SU-DHL-6 (cell line): ENCODE measurements around the gene COL21A1.

Experiments
- H2AFZ ChIP-seq: fragments of 200-600 bp; sonication (generic); 2 replicates; pipeline ENCODE4 v1.6.1; 2014; ENCODE audit warnings: low read depth, mild to moderate bottlenecking, moderate library complexity, mixed read lengths, antibody characterized with exemption, low read length; ENCODE audit not compliant: severe bottlenecking
- H3F3A ChIP-seq: fragments of 200-600 bp; shearing (Covaris generic); 2 replicates; pipeline ENCODE4 v1.6.0; 2016; ENCODE audit warnings: antibody characterized with exemption, mild to moderate bottlenecking; ENCODE audit not compliant: insufficient read depth
- H3K27ac ChIP-seq: fragments of 200-600 bp; sonication (generic); 2 replicates; pipeline ENCODE4 v1.5.1; 2016; ENCODE audit warnings: low read depth, mild to moderate bottlenecking, low read length, moderate library complexity, mixed read lengths
- H3K27me3 ChIP-seq: fragments of 200-600 bp; sonication (generic), shearing (Covaris generic); 2 replicates; pipeline ENCODE4 v1.6.0; 2014; ENCODE audit warnings: mild to moderate bottlenecking, low read length
- H3K36me3 ChIP-seq: fragments of 200-600 bp; sonication (generic); 2 replicates; pipeline ENCODE4 v1.6.1; 2014; ENCODE audit warnings: mild to moderate bottlenecking, low read length, mixed read lengths
- H3K4me2 ChIP-seq: fragments of 300-600, 200-600 bp; shearing (Covaris generic), sonication (generic); 2 replicates; pipeline ENCODE4 v1.6.0; 2014; ENCODE audit warnings: low read length, low read depth, mild to moderate bottlenecking; ENCODE audit not compliant: poor library complexity, severe bottlenecking
- H3K4me3 ChIP-seq: fragments of 200-600 bp; sonication (generic); 2 replicates; pipeline ENCODE4 v1.5.1; 2014; ENCODE audit warnings: antibody characterized with exemption, low read length, mild to moderate bottlenecking, mixed read lengths; ENCODE audit not compliant: insufficient read depth, poor library complexity, severe bottlenecking
- H3K79me2 ChIP-seq: fragments of 200-600 bp; sonication (generic); 2 replicates; pipeline ENCODE4 v1.6.1; 2014; ENCODE audit warnings: mild to moderate bottlenecking, low read length, moderate library complexity; ENCODE audit not compliant: insufficient read depth
- H3K9ac ChIP-seq: fragments of 200-600 bp; sonication (generic); 2 replicates; pipeline ENCODE4 v1.7.0; 2014; ENCODE audit warnings: mild to moderate bottlenecking, low read length
- H3K9me2 ChIP-seq: fragments of 200-600 bp; sonication (generic); replicated peaks from 2 replicates; pipeline ENCODE4 v1.6.1; 2014; ENCODE audit warnings: low read length; ENCODE audit not compliant: insufficient read depth
- H3K9me3 ChIP-seq: fragments of 200-600 bp; sonication (generic); 2 replicates; pipeline ENCODE4 v1.6.1; 2014; ENCODE audit warnings: low read length, mixed read lengths; ENCODE audit not compliant: insufficient read depth
- H4K20me1 ChIP-seq: fragments of 200-600 bp; sonication (generic); 2 replicates; pipeline ENCODE4 v1.6.1; 2014; ENCODE audit warnings: low read depth, mild to moderate bottlenecking, antibody characterized with exemption, low read length, moderate library complexity, mixed read lengths
- EZH2phosphoT487 ChIP-seq: fragments of 200-600 bp; sonication (generic), shearing (Covaris generic); conservative IDR thresholded peaks from 2 replicates; pipeline ENCODE4 v1.6.1; 2018; ENCODE audit warnings: mild to moderate bottlenecking, antibody characterized with exemption, low read length, moderate library complexity, mixed read lengths
- TF ChIP-seq, protein P1 (sequence below): fragments of 200-600 bp; sonication (generic); IDR thresholded peaks from one replicate; pipeline ENCODE4 v1.5.1; 2017; ENCODE audit warnings: antibody characterized with exemption, mild to moderate bottlenecking, low read length, moderate library complexity; ENCODE audit not compliant: insufficient read depth, poor library complexity, severe bottlenecking

Gene COL21A1

DNA sequence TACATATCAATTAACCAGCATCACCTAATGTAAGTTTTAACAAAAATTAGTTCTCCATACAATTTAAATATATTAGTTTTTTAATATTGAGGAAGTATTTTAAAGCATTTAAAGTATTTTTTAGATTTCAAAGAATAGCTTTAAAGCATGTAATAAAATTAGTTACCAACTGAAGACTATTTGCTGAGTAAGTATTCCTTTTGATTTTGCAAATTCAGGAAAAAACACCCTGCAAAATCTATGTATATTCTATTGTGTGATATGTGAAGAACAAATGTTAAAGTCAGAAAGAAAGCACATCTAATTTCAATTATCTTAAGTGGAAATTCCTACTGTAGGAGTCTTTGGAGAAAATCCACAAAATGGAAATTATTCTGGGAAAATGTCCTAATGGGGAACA lies 107.3 kb downstream of the COL21A1 start:
- no peaks in the 10 kb centered on the region for H3K27me3 ChIP-seq
- 0 out of 2 replicates have a peak, but pooled peaks cover 5% of the 10 kb centered on the region for H3K9me3 ChIP-seq
- no peaks in the 10 kb centered on the region for H3K9me2 ChIP-seq
- no peaks in the 10 kb centered on the region for H3F3A ChIP-seq
- no peaks in the 10 kb centered on the region for H3K79me2 ChIP-seq
- no peak overlapping the region for H2AFZ ChIP-seq
- TF ChIP-seq, protein P1, sequence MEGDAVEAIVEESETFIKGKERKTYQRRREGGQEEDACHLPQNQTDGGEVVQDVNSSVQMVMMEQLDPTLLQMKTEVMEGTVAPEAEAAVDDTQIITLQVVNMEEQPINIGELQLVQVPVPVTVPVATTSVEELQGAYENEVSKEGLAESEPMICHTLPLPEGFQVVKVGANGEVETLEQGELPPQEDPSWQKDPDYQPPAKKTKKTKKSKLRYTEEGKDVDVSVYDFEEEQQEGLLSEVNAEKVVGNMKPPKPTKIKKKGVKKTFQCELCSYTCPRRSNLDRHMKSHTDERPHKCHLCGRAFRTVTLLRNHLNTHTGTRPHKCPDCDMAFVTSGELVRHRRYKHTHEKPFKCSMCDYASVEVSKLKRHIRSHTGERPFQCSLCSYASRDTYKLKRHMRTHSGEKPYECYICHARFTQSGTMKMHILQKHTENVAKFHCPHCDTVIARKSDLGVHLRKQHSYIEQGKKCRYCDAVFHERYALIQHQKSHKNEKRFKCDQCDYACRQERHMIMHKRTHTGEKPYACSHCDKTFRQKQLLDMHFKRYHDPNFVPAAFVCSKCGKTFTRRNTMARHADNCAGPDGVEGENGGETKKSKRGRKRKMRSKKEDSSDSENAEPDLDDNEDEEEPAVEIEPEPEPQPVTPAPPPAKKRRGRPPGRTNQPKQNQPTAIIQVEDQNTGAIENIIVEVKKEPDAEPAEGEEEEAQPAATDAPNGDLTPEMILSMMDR, result no peak
- TF ChIP-seq EZH2phosphoT487, result no peak
- H3K36me3 ChIP-seq, result no peaks in the 10 kb centered on the region
- H3K27ac ChIP-seq, result no peak overlapping the region
- no peak overlapping the region for H3K9ac ChIP-seq
- no peak overlapping the region for H3K4me2 ChIP-seq
- H3K4me3 ChIP-seq, result no peak overlapping the region
- no peaks in the 10 kb centered on the region for H4K20me1 ChIP-seq

DNA sequence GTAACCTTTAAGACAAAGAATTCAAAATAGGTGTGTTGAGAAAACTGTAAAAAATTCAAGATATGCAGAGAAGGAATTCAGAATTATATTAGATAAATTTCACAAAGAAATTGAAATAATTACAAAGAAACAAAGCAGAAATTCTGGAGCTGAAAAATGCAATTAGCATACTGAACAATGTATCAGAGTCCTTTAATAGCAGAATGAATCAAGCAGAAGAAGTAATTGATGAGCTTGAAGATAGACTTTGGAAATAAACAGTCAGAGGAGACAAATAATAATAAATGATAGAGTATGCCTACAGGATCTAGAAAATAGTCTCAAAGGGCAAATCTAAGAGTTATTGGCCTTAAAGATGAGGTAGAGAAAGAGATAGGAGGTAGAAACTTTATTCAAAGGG lies 131.7 kb downstream of the COL21A1 start:
- TF ChIP-seq, protein P1, result no peak
- no peak for TF ChIP-seq EZH2phosphoT487
- no peaks in the 10 kb centered on the region for H3K9me2 ChIP-seq
- H3F3A ChIP-seq, result no peaks in the 10 kb centered on the region
- no peaks in the 10 kb centered on the region for H3K27me3 ChIP-seq
- no peaks in the 10 kb centered on the region for H3K36me3 ChIP-seq
- H3K4me2 ChIP-seq, result no peak overlapping the region
- no peak overlapping the region for H2AFZ ChIP-seq
- no peaks in the 10 kb centered on the region; the same call in 1 of the 2 replicates for H3K9me3 ChIP-seq
- H3K79me2 ChIP-seq, result no peaks in the 10 kb centered on the region
- peaks cover 3% of the 10 kb centered on the region; the same call in 1 of the 2 replicates for H4K20me1 ChIP-seq
- H3K27ac ChIP-seq, result no peak overlapping the region
- no peak overlapping the region for H3K9ac ChIP-seq
- H3K4me3 ChIP-seq, result no peak overlapping the region

DNA sequence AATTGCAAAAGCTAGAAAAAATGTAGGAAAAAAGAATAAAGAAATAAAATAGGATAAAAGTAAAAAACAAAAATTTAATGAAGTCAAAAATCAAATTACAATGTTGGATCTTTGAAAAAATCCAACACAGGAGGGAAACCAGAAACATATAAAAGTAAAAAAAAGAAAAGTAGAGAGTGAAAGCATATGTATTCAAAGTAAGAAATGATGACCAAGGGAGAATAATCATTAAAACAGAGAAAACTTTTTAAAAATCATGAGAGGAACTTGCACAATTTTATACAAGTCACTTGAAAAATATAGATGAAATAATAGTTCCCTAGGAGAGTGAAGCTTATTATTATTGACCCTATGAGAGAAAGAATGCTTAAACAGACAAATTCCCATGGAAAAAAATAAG lies 138.2 kb downstream of the COL21A1 start:
- Histone ChIP-seq H3K9me2 (0 out of 2 replicates have a peak, but pooled peaks cover 4% of the 10 kb centered on the region), H4K20me1 (no peaks in the 10 kb centered on the region; the same call in 1 of the 2 replicates), H3K79me2 (no peaks in the 10 kb centered on the region), H3K4me3 (no peak overlapping the region), H3K27ac (no peak overlapping the region), H3K36me3 (no peaks in the 10 kb centered on the region), H3F3A (no peaks in the 10 kb centered on the region), H2AFZ (no peak overlapping the region), H3K4me2 (no peak overlapping the region), H3K9me3 (no peaks in the 10 kb centered on the region), H3K9ac (no peak overlapping the region), H3K27me3 (no peaks in the 10 kb centered on the region)
- TF ChIP-seq, protein P1, result no peak
- TF ChIP-seq EZH2phosphoT487, result no peak

DNA sequence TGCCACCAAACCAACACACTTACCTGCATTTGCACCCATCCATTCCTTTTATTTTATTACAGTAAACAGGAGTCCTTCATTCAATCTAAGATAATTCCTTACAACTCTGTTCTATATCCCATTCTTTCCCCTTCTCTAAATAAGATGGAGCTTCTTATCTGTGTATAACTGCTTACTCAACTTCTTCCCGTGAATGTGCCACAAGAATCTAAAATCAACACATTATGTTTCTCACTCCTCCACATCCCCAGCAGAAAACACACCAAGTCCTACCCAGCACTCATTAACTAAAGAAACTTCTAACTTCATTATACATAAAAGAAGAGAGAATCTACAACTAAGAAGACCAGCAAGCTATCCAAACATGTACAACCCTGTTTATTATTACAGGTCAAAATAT lies 141.1 kb downstream of the COL21A1 start:
- TF ChIP-seq, protein P1, result no peak
- no peak for TF ChIP-seq EZH2phosphoT487
- Histone ChIP-seq H3K4me3 (no peak overlapping the region), H4K20me1 (no peaks in the 10 kb centered on the region; the same call in 1 of the 2 replicates), H3K9me3 (no peaks in the 10 kb centered on the region), H3K9ac (no peak overlapping the region), H3K79me2 (no peaks in the 10 kb centered on the region), H3K4me2 (no peak overlapping the region), H3F3A (no peaks in the 10 kb centered on the region), H3K27ac (no peak overlapping the region), H3K27me3 (no peaks in the 10 kb centered on the region), H3K9me2 (0 out of 2 replicates have a peak, but pooled peaks cover 4% of the 10 kb centered on the region), H2AFZ (no peak overlapping the region), H3K36me3 (no peaks in the 10 kb centered on the region)
